ENCODE data around the gene C1QTNF1. TPM values are rescaled to one million over a fixed set of nuclear protein-coding genes. Genes with fewer than 3 reads are reported as not detected.

C1QTNF1 gene
- total RNA-seq, 2 experiments from 2014 or later = 0.12 to 0.14 TPM

GRCh38 chr17:79086609-79087427 is 62.8 kb downstream of the C1QTNF1 start:
- Mint-ChIP-seq H3K27ac (no peak overlapping the region), H3K9me3 (no peaks in the 10 kb centered on the region), H3K36me3 (peaks cover 1% of the 10 kb centered on the region)

GRCh38 chr17:79087428-79088143 is 63.6 kb downstream of the C1QTNF1 start:
- Mint-ChIP-seq H3K36me3 (peaks cover 1% of the 10 kb centered on the region), H3K27me3 (no peaks in the 10 kb centered on the region), H3K4me1 (no peaks in the 10 kb centered on the region), H3K9me3 (no peaks in the 10 kb centered on the region), H3K27ac (no peak overlapping the region), H3K4me3 (no peak overlapping the region)
- DNase-seq = peak; percentile 65

More at GRCh38 chr17:79086609-79087427, 62.8 kb downstream of the C1QTNF1 start:
- Mint-ChIP-seq H3K27me3 (no peaks in the 10 kb centered on the region), H3K4me3 (no peak overlapping the region), H3K4me1 (no peaks in the 10 kb centered on the region)
- no peak for DNase-seq

GRCh38 chr17:79088247-79088996 is 64.5 kb downstream of the C1QTNF1 start:
- Mint-ChIP-seq H3K4me1 (no peaks in the 10 kb centered on the region), H3K36me3 (peaks cover 1% of the 10 kb centered on the region), H3K9me3 (no peaks in the 10 kb centered on the region), H3K27me3 (peaks cover 1% of the 10 kb centered on the region), H3K27ac (no peak overlapping the region), H3K4me3 (no peak overlapping the region)
- DNase-seq = no peak

- peaks cover 1% of the 10 kb centered on the region for H3K36me3 Mint-ChIP-seq
- DNase-seq = no peak
- peaks cover 1% of the 10 kb centered on the region for H3K4me1 Mint-ChIP-seq
- H3K4me3 Mint-ChIP-seq = no peak overlapping the region
- no peak overlapping the region for H3K27ac Mint-ChIP-seq
- peaks cover 4% of the 10 kb centered on the region for H3K27me3 Mint-ChIP-seq
- H3K9me3 Mint-ChIP-seq = no peaks in the 10 kb centered on the region
Observed at GRCh38 chr17:79088997-79089328, 65.0 kb downstream of the C1QTNF1 start.

- Mint-ChIP-seq H3K27me3 (peaks cover 12% of the 10 kb centered on the region), H3K4me1 (peaks cover 1% of the 10 kb centered on the region), H3K4me3 (no peak overlapping the region), H3K9me3 (no peaks in the 10 kb centered on the region), H3K36me3 (peaks cover 1% of the 10 kb centered on the region), H3K27ac (no peak overlapping the region)
- DNase-seq = no peak
Observed at GRCh38 chr17:79089720-79090442, 65.9 kb downstream of the C1QTNF1 start.

GRCh38 chr17:79090443-79091225 is 66.7 kb downstream of the C1QTNF1 start:
- peaks cover 1% of the 10 kb centered on the region for H3K36me3 Mint-ChIP-seq
- no peak overlapping the region for H3K27ac Mint-ChIP-seq
- DNase-seq = no peak
- peaks cover 1% of the 10 kb centered on the region for H3K4me1 Mint-ChIP-seq
- H3K27me3 Mint-ChIP-seq = peaks cover 16% of the 10 kb centered on the region
- H3K4me3 Mint-ChIP-seq = no peak overlapping the region
- H3K9me3 Mint-ChIP-seq = no peaks in the 10 kb centered on the region

GRCh38 chr17:79091226-79091670 is 67.3 kb downstream of the C1QTNF1 start:
- Mint-ChIP-seq H3K9me3 (no peaks in the 10 kb centered on the region), H3K36me3 (peaks cover 1% of the 10 kb centered on the region), H3K4me3 (no peak overlapping the region), H3K27me3 (peaks cover 22% of the 10 kb centered on the region), H3K27ac (no peak overlapping the region), H3K4me1 (peaks cover 1% of the 10 kb centered on the region)
- DNase-seq = no peak

- DNase-seq = no peak
- Mint-ChIP-seq H3K27me3 (peaks cover 32% of the 10 kb centered on the region), H3K27ac (no peak overlapping the region)
Observed at GRCh38 chr17:79092567-79092966, 68.6 kb downstream of the C1QTNF1 start.

GRCh38 chr17:79093270-79093669 is 69.3 kb downstream of the C1QTNF1 start:
- Mint-ChIP-seq H3K27ac (no peak overlapping the region), H3K9me3 (no peaks in the 10 kb centered on the region), H3K27me3 (peaks cover 39% of the 10 kb centered on the region), H3K36me3 (no peaks in the 10 kb centered on the region), H3K4me3 (no peak overlapping the region), H3K4me1 (peaks cover 1% of the 10 kb centered on the region)
- DNase-seq = no peak

More at GRCh38 chr17:79092567-79092966, 68.6 kb downstream of the C1QTNF1 start:
- peaks cover 1% of the 10 kb centered on the region for H3K36me3 Mint-ChIP-seq
- H3K9me3 Mint-ChIP-seq = no peaks in the 10 kb centered on the region
- H3K4me3 Mint-ChIP-seq = no peak overlapping the region
- H3K4me1 Mint-ChIP-seq = peaks cover 1% of the 10 kb centered on the region

- DNase-seq = no peak
- Mint-ChIP-seq H3K27ac (no peak overlapping the region), H3K36me3 (no peaks in the 10 kb centered on the region), H3K9me3 (no peaks in the 10 kb centered on the region), H3K4me1 (peaks cover 1% of the 10 kb centered on the region), H3K27me3 (peaks cover 45% of the 10 kb centered on the region), H3K4me3 (no peak overlapping the region)
Observed at GRCh38 chr17:79094261-79094660, 70.3 kb downstream of the C1QTNF1 start.

GRCh38 chr17:79095345-79096055 is 71.5 kb downstream of the C1QTNF1 start:
- Mint-ChIP-seq H3K36me3 (no peaks in the 10 kb centered on the region), H3K27ac (no peak overlapping the region), H3K4me3 (no peak overlapping the region), H3K4me1 (peaks cover 1% of the 10 kb centered on the region), H3K9me3 (no peaks in the 10 kb centered on the region), H3K27me3 (peaks cover 54% of the 10 kb centered on the region)
- DNase-seq = no peak

GRCh38 chr17:79096477-79096876 is 72.5 kb downstream of the C1QTNF1 start:
- H3K4me1 Mint-ChIP-seq = peaks cover 1% of the 10 kb centered on the region
- H3K4me3 Mint-ChIP-seq = no peak overlapping the region
- no peak overlapping the region for H3K27ac Mint-ChIP-seq
- peaks cover 54% of the 10 kb centered on the region for H3K27me3 Mint-ChIP-seq
- no peak for DNase-seq
- no peaks in the 10 kb centered on the region for H3K9me3 Mint-ChIP-seq
- H3K36me3 Mint-ChIP-seq = no peaks in the 10 kb centered on the region

GRCh38 chr17:79097226-79098055 is 73.5 kb downstream of the C1QTNF1 start:
- Mint-ChIP-seq H3K4me1 (peaks cover 1% of the 10 kb centered on the region), H3K4me3 (no peak overlapping the region), H3K36me3 (no peaks in the 10 kb centered on the region), H3K27ac (no peak overlapping the region), H3K9me3 (no peaks in the 10 kb centered on the region), H3K27me3 (peaks cover 54% of the 10 kb centered on the region)
- no peak for DNase-seq
